Endodermal cell (in vitro differentiated cells): ENCODE results near the gene ENTPD1. TPM values are rescaled to one million over a fixed set of nuclear protein-coding genes. Genes with fewer than 3 reads are reported as not detected.
"Not testable (repeated sequence)": the region's sequence is repeated elsewhere in the genome, so short reads cannot be mapped to it uniquely, and the experiment has no call there.

Experiments
- DNase-seq: peaks from one replicate; pipeline ENCODE4 v3.0.0-alpha.2; 2017
- H3K27ac ChIP-seq: 2 replicates; pipeline ENCODE4 v1.5.1; 2013; ENCODE audit warnings: mild to moderate bottlenecking, low read depth, low read length, moderate library complexity
- H3K27me3 ChIP-seq: 2 replicates; pipeline ENCODE4 v1.6.1; 2013; ENCODE audit warnings: mild to moderate bottlenecking, low read length, moderate library complexity; ENCODE audit not compliant: insufficient read depth, control insufficient read depth, poor library complexity, severe bottlenecking
- H3K36me3 ChIP-seq: 2 replicates; pipeline ENCODE4 v1.7.0; 2013; ENCODE audit warnings: mild to moderate bottlenecking, low read length, moderate library complexity; ENCODE audit not compliant: control insufficient read depth, insufficient read depth
- H3K4me1 ChIP-seq: one replicate; pipeline ENCODE4 v1.7.0; 2013; ENCODE audit warnings: low read length; ENCODE audit not compliant: control insufficient read depth, insufficient read depth
- H3K4me3 ChIP-seq: 2 replicates; pipeline ENCODE4 v1.5.1; 2013; ENCODE audit warnings: mild to moderate bottlenecking, low read length, moderate library complexity
- H3K9ac ChIP-seq: 2 replicates; pipeline ENCODE4 v1.6.1; 2013; ENCODE audit warnings: mild to moderate bottlenecking, low read length, moderate library complexity; ENCODE audit not compliant: poor library complexity, severe bottlenecking; ENCODE audit errors: extremely low read depth
- H3K9me3 ChIP-seq: 2 replicates; pipeline ENCODE4 v1.6.1; 2013; ENCODE audit warnings: mild to moderate bottlenecking, low read length, moderate library complexity; ENCODE audit not compliant: control insufficient read depth
- H3K27ac Mint-ChIP-seq: 2 replicates; pipeline ENCODE4 v1.8.0; 2020; ENCODE audit warnings: mixed read lengths
- H3K27me3 Mint-ChIP-seq: 2 replicates; pipeline ENCODE4 v1.8.0; 2021; ENCODE audit warnings: mild to moderate bottlenecking, mixed read lengths; ENCODE audit not compliant: insufficient read depth
- H3K36me3 Mint-ChIP-seq: 2 replicates; pipeline ENCODE4 v1.8.0; 2020; ENCODE audit warnings: low read depth, mixed read lengths
- H3K4me1 Mint-ChIP-seq: 2 replicates; pipeline ENCODE4 v1.8.0; 2020; ENCODE audit warnings: mixed read lengths
- H3K4me3 Mint-ChIP-seq: 2 replicates; pipeline ENCODE4 v1.8.0; 2020; ENCODE audit warnings: mild to moderate bottlenecking, moderate library complexity, mixed read lengths
- H3K9me3 Mint-ChIP-seq: 2 replicates; pipeline ENCODE4 v1.8.0; 2020; ENCODE audit warnings: mild to moderate bottlenecking, mixed read lengths
- CTCF ChIP-seq: fragments of 200-600 bp; sonication (generic); conservative IDR thresholded peaks from 2 replicates; pipeline ENCODE4 v1.5.0; 2021; ENCODE audit warnings: antibody characterized with exemption, mild to moderate bottlenecking
- WGBS, 2 experiments: methylation state at CpG; one replicate each; pipeline versions ENCODE4 v1.1.5 to v1.1.7; 2013; ENCODE audit warnings: missing lambda C conversion rate in 2 of 2, mixed read lengths in 1 of 2; ENCODE audit not compliant: insufficient coverage in 1 of 2, insufficient read length in 1 of 2; 5-methylcytosine and 5-hydroxymethylcytosine counted together
- total RNA-seq, 2 donors: library from RNA; stranded (reverse); fragmentation: NEBNext Ultra II Directional in 1 of 2; extraction: Animal tissue kit (Norgen Biotek cat#: 25700) in 1 of 2; gene quantifications; 2 replicates in 1 of 2; 3 replicates in 1 of 2; pipeline ENCODE4 v1.2.1, GENCODE V29; 2021

The ENTPD1 gene
- total RNA-seq, 2 donors from 2014 or later = 3.9 TPM

- H3K4me1 ChIP-seq = no peaks in the 10 kb centered on the region
- Mint-ChIP-seq H3K27me3 (peaks cover 10% of the 10 kb centered on the region), H3K4me3 (no peak overlapping the region), H3K27ac (no peak overlapping the region), H3K9me3 (peaks cover 6% of the 10 kb centered on the region), H3K36me3 (peaks cover 8% of the 10 kb centered on the region), H3K4me1 (peaks cover 3% of the 10 kb centered on the region)
- H3K36me3 ChIP-seq = peaks cover 9% of the 10 kb centered on the region
- TF ChIP-seq CTCF = no peak
- no peak overlapping the region for H3K27ac ChIP-seq
- H3K27me3 ChIP-seq = no peaks in the 10 kb centered on the region
- no peak overlapping the region for H3K4me3 ChIP-seq
- no peak for DNase-seq
- no peak overlapping the region for H3K9ac ChIP-seq
- WGBS, 2 experiments = 89 to 95% methylated on average over 2 of the region's 2 CpGs
- H3K9me3 ChIP-seq = no peaks in the 10 kb centered on the region
Measured at GRCh38 chr10:95909561-95909960, 153.6 kb downstream of the ENTPD1 start.

GRCh38 chr10:95916039-95916438 lies 160.1 kb downstream of the ENTPD1 start:
- not testable (repeated sequence) for H3K27ac Mint-ChIP-seq, H3K27me3 ChIP-seq, H3K4me3 Mint-ChIP-seq, H3K27ac ChIP-seq, H3K4me1 ChIP-seq, H3K36me3 Mint-ChIP-seq, H3K36me3 ChIP-seq, H3K9ac ChIP-seq, H3K4me3 ChIP-seq, H3K9me3 Mint-ChIP-seq, DNase-seq
- H3K4me1 Mint-ChIP-seq = peaks cover 11% of the 10 kb centered on the region
- H3K9me3 ChIP-seq = peaks cover 20% of the 10 kb centered on the region
- peaks cover 15% of the 10 kb centered on the region for H3K27me3 Mint-ChIP-seq

Other genes starting within 250 kb of the ENTPD1 start
- gene SORBS1, start 194.8 kb upstream of the ENTPD1 start, total RNA-seq = 10 to 100 TPM; 16.7 to 17.9 TPM
- 100 to 1,000 TPM in 1 of 2 donors, 10 to 100 TPM in 1; 81.0 to 130 TPM for gene ALDH18A1, start 99.5 kb upstream of the ENTPD1 start, total RNA-seq
- gene TCTN3, start 62.2 kb upstream of the ENTPD1 start, total RNA-seq = 10 to 100 TPM; 53.5 to 57.7 TPM
- gene CC2D2B, start 151.8 kb downstream of the ENTPD1 start, total RNA-seq = 1 to 10 TPM in 1 of 2 donors, under 1 TPM in 1; 0.33 to 1.4 TPM